ENCODE results near the gene YAF2.
"Not testable (repeated sequence)": the region's sequence is repeated elsewhere in the genome, so short reads cannot be mapped to it uniquely, and the experiment has no call there.

DNA sequence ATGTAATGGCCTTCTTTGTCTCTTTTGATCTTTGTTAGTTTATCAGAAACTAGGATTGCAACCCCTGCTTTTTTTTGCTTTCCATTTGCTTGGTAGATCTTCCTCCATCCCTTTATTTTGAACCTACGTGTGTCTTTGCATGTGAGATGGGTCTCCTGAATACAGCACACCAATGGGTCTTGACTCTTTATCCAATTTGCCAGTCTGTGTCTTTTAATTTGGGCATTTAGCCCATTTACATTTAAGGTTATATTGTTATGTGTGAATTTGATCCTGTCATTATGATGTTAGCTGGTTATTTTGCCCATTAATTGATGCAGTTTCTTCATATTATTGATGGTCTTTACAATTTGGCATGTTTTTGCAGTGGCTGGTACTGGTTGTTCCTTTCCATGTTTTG, 14.6 kb upstream of the YAF2 start:
- TF ChIP-seq, protein P1, sequence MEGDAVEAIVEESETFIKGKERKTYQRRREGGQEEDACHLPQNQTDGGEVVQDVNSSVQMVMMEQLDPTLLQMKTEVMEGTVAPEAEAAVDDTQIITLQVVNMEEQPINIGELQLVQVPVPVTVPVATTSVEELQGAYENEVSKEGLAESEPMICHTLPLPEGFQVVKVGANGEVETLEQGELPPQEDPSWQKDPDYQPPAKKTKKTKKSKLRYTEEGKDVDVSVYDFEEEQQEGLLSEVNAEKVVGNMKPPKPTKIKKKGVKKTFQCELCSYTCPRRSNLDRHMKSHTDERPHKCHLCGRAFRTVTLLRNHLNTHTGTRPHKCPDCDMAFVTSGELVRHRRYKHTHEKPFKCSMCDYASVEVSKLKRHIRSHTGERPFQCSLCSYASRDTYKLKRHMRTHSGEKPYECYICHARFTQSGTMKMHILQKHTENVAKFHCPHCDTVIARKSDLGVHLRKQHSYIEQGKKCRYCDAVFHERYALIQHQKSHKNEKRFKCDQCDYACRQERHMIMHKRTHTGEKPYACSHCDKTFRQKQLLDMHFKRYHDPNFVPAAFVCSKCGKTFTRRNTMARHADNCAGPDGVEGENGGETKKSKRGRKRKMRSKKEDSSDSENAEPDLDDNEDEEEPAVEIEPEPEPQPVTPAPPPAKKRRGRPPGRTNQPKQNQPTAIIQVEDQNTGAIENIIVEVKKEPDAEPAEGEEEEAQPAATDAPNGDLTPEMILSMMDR (IDR thresholded peaks at IDR 0.05), result not testable (repeated sequence)
- TF ChIP-seq POLR2AphosphoS5, POLR2A (IDR thresholded peaks at IDR 0.05): not testable (repeated sequence)
